Astrocyte of the cerebellum (primary cell): ENCODE results near the gene ARHGAP1.

Source experiments
- DNase-seq: peaks from one replicate; pipeline ENCODE4 v3.0.0-alpha.2; 2011; ENCODE audit warnings: low read depth
- H3K4me3 ChIP-seq: 2 replicates; pipeline ENCODE4 v1.5.1; 2011; ENCODE audit warnings: mild to moderate bottlenecking, low read depth, low read length, moderate library complexity
- in situ Hi-C: cut with HindIII; loops from 2 replicates; pipeline ENCODE4 v1.10.0; 2017; ENCODE audit warnings: low sequenced_read_pairs
- TF ChIP-seq, protein P1 (sequence below): IDR thresholded peaks from 2 replicates; pipeline ENCODE4 v1.5.1; 2012; ENCODE audit warnings: low read length, low read depth, moderate library complexity, mild to moderate bottlenecking; ENCODE audit errors: missing control alignments

The ARHGAP1 gene

DNA sequence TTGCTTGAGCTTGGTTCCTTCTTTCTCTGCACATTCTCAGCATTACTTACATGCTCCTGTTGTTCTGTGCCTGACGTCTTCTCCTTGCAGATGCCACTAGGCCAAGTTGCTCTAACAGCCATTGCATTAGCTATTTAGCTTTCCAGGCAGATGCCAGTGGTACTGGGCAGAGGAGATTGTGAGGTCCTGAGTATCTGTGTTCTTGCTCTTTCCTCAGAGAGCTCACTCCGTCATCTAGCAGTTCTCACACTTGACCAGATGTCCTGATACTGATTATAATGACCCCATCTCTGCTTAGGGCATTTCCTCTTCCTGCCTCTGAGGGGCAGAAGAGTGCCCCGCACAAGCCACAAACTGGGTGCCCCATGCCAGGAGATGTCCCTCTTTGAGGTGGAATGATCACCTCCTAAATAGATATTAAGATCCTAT, 30.7 kb downstream of the ARHGAP1 start:
- in situ Hi-C loops: no loop called here
- DNase-seq: no peak
- no peak overlapping the region for H3K4me3 ChIP-seq
- TF ChIP-seq, protein P1, sequence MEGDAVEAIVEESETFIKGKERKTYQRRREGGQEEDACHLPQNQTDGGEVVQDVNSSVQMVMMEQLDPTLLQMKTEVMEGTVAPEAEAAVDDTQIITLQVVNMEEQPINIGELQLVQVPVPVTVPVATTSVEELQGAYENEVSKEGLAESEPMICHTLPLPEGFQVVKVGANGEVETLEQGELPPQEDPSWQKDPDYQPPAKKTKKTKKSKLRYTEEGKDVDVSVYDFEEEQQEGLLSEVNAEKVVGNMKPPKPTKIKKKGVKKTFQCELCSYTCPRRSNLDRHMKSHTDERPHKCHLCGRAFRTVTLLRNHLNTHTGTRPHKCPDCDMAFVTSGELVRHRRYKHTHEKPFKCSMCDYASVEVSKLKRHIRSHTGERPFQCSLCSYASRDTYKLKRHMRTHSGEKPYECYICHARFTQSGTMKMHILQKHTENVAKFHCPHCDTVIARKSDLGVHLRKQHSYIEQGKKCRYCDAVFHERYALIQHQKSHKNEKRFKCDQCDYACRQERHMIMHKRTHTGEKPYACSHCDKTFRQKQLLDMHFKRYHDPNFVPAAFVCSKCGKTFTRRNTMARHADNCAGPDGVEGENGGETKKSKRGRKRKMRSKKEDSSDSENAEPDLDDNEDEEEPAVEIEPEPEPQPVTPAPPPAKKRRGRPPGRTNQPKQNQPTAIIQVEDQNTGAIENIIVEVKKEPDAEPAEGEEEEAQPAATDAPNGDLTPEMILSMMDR: peak; percentile 25

DNA sequence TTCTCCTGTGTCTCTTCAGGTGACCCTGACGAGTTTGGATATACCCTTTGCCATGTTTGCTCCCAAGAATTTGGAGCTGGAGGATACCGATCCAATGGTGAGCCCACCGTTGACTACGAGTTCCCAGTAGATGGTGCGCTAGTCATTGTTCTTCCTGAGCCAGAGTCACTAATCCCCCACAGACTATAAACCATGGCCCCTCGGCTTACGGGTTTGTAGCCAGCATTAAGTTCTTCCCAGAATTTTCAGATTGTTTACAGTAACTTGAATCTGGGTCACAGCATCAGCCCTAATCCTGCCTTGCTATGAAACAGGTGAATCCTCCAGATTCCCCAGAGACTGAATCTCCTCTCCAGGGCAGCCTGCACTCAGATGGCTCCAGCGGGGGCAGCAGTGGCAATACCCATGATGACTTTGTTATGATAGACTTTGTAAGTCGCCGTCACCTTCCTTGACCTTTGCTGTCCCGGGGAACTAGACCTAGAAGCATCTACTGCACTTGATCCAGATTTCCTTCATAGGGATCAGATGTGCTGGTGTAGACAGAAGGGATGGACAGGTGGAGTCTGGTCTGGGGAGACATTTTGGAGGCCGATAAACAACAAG, 31.8 kb downstream of the ARHGAP1 start:
- in situ Hi-C loops: no loop called here
- no peak for DNase-seq
- no peak overlapping the region for H3K4me3 ChIP-seq

DNA sequence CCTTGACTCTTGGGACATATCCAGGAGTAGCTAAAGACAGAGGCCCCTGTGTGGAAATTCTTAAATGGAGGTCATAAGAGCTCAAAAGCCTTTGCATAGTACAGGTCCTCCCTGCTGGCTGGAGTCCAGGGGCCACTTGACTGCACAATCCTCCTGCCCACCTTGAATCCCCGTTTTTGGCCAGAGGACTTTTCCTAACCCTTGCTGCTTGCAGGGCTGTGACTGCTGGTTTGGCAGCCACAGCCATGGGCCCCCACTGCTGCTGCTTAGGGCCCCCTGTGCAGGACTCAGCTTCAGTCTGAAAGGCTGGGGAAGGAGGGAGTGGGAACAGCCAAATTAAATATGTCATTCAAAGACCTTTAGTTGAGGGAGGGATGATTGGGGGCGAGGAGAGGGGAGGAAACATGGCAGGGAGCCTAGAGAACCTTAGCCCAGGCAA, 33.4 kb downstream of the ARHGAP1 start:
- no peak overlapping the region for H3K4me3 ChIP-seq
- TF ChIP-seq, protein P1: no peak
- in situ Hi-C loops: no loop called here
- no peak for DNase-seq

More for the DNA sequence above, 31.8 kb downstream of the ARHGAP1 start:
- TF ChIP-seq, protein P1: no peak

DNA sequence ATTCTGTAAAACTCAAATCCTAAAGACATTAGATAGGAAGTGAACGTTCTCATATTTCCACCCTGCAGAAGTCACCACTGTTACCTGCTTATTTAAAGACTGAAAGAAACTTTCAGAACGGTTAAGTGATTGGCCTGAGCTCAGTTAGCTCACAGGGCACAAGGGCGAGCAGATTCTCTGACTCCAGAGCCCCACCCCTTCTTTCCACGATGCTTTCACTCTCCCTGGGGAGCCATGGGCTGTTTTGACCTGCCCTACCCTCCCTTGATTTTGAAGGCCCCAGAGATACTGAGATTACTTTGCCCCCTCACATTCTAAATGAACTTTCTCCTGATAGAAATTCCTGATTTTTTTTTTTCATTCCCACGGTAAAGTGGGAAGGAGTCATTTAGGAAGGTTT, 33.9 kb downstream of the ARHGAP1 start:
- no peak for DNase-seq
- H3K4me3 ChIP-seq: no peak overlapping the region
- TF ChIP-seq, protein P1: no peak
- in situ Hi-C loops: no loop called here

DNA sequence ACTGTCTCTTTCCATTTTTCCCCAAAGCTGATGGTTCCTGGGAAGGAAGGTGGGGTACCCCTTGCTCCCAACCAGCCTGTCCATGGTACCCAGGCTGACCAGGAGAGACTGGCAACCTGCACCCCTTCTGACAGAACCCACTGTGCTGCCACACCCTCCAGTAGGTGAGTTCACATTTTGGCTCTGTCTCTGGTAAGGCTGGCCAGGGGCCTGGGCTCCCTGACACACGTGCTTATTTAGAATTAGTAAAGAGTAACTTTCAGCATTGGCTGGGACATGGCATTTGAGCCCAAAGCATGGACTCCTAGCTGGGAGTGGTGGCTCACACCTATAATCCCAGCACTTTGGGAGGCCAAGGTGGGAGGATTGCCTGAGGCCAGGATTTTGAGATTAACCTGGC, 35.1 kb downstream of the ARHGAP1 start:
- no peak overlapping the region for H3K4me3 ChIP-seq
- in situ Hi-C loops: no loop called here
- TF ChIP-seq, protein P1: no peak
- no peak for DNase-seq

DNA sequence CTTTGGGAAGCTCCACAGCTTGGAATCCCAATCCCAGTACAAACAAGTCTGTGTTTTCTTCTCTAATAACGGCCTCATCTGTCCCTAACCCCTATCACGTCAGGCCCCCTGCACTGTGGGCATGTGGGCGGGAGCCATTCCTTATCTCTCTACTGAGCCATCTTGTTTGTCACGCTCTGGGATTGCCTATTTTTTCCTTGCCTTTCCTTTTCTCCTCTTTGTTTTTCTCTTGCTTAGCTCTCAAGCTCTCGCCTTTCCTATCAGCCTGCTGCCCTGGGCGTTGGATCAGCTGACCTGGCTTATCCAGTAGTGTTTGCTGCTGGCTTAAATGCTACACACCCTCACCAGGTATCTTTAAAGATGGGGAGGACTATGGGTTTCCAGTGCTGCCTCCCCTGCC, 35.8 kb downstream of the ARHGAP1 start:
- no peak for DNase-seq
- in situ Hi-C loops: no loop called here
- no peak overlapping the region for H3K4me3 ChIP-seq
- TF ChIP-seq, protein P1: no peak
